ENCODE results near the gene SAMD14.
A peak's percentile ranks its signal among the peaks of the same experiment; 100 is the strongest.

The SAMD14 gene

GRCh38 chr17:50097926-50098325 lies 32.0 kb downstream of the SAMD14 start:
- TF ChIP-seq, protein P1, sequence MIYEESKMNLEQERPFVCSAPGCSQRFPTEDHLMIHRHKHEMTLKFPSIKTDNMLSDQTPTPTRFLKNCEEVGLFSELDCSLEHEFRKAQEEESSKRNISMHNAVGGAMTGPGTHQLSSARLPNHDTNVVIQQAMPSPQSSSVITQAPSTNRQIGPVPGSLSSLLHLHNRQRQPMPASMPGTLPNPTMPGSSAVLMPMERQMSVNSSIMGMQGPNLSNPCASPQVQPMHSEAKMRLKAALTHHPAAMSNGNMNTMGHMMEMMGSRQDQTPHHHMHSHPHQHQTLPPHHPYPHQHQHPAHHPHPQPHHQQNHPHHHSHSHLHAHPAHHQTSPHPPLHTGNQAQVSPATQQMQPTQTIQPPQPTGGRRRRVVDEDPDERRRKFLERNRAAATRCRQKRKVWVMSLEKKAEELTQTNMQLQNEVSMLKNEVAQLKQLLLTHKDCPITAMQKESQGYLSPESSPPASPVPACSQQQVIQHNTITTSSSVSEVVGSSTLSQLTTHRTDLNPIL (CRISPR knock-in tag; IDR thresholded peaks at IDR 0.05; ENCODE audit: low read depth), result no peak
- TF ChIP-seq OSR1 (CRISPR knock-in tag; IDR thresholded peaks at IDR 0.05) (no peak), SNAI2 (CRISPR knock-in tag; IDR thresholded peaks at IDR 0.05) (no peak), BACH2 (CRISPR knock-in tag; IDR thresholded peaks at IDR 0.05; ENCODE audit: borderline replicate concordance) (no peak), ZNF70 (CRISPR knock-in tag; IDR thresholded peaks at IDR 0.05) (no peak)
- TF ChIP-seq, protein P2, sequence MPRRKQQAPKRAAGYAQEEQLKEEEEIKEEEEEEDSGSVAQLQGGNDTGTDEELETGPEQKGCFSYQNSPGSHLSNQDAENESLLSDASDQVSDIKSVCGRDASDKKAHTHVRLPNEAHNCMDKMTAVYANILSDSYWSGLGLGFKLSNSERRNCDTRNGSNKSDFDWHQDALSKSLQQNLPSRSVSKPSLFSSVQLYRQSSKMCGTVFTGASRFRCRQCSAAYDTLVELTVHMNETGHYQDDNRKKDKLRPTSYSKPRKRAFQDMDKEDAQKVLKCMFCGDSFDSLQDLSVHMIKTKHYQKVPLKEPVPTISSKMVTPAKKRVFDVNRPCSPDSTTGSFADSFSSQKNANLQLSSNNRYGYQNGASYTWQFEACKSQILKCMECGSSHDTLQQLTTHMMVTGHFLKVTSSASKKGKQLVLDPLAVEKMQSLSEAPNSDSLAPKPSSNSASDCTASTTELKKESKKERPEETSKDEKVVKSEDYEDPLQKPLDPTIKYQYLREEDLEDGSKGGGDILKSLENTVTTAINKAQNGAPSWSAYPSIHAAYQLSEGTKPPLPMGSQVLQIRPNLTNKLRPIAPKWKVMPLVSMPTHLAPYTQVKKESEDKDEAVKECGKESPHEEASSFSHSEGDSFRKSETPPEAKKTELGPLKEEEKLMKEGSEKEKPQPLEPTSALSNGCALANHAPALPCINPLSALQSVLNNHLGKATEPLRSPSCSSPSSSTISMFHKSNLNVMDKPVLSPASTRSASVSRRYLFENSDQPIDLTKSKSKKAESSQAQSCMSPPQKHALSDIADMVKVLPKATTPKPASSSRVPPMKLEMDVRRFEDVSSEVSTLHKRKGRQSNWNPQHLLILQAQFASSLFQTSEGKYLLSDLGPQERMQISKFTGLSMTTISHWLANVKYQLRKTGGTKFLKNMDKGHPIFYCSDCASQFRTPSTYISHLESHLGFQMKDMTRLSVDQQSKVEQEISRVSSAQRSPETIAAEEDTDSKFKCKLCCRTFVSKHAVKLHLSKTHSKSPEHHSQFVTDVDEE (CRISPR knock-in tag; IDR thresholded peaks at IDR 0.05), result no peak
- no peak for ATAC-seq

DNA sequence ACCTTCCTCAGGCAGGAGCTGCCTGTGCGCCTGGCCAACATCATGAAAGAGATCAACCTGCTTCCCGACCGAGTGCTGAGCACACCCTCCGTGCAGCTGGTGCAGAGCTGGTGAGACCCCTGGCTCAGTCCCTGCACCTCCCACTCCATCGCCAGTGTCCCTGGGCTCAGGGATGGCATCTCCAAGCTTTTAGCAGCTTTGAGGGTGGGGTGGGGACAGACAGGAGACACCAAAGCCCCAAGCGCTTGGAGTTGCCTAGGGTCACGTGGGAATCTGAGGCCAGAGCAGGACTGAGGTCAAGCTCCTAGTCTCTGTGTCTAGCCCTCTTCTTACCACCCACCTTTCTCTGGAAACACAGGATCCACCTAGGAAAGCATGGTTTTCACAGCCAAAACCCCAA lies 32.5 kb downstream of the SAMD14 start:
- TF ChIP-seq OSR1 (CRISPR knock-in tag; IDR thresholded peaks at IDR 0.05) (no peak), PPARA (CRISPR knock-in tag; IDR thresholded peaks at IDR 0.05; ENCODE audit: borderline replicate concordance) (no peak)
- ATAC-seq, result no peak

DNA sequence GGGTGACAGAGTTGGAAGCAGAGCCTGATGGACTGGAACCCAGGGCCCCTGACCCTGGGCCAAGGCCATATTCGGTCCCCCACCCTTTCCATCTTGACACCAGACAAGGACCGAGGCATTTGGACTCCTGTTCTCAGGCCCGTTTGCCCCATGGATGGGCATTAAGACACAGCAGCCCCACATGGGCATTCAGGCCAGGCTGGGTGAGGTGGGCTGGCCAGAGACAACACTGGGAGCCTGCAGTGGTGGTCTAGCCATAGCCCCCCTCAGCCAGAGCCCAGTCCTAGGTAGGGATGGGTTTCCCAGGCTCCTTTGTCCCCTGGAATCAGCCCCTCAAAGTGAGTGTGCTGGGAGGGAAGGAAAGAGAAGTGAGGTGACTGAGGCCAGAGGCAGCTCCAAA lies 33.2 kb downstream of the SAMD14 start:
- ATAC-seq, result no peak
- TF ChIP-seq ARNTL (CRISPR knock-in tag; IDR thresholded peaks at IDR 0.05; ENCODE audit: borderline replicate concordance, low read depth), result no peak

- no peak for ATAC-seq
- TF ChIP-seq, protein P1 (CRISPR knock-in tag; IDR thresholded peaks at IDR 0.05; ENCODE audit: low read depth), result no peak
- TF ChIP-seq PATZ1 (CRISPR knock-in tag; IDR thresholded peaks at IDR 0.05; ENCODE audit: borderline replicate concordance) (no peak), SNAI2 (CRISPR knock-in tag; IDR thresholded peaks at IDR 0.05) (no peak), TCF4 (CRISPR knock-in tag; IDR thresholded peaks at IDR 0.05; ENCODE audit: borderline replicate concordance) (no peak), GLIS3 (CRISPR knock-in tag; IDR thresholded peaks at IDR 0.05) (no peak), CSDC2 (CRISPR knock-in tag; IDR thresholded peaks at IDR 0.05) (no peak), ZNF70 (CRISPR knock-in tag; IDR thresholded peaks at IDR 0.05) (no peak), ESRRG (CRISPR knock-in tag; IDR thresholded peaks at IDR 0.05) (no peak), ZC3H10 (CRISPR knock-in tag; IDR thresholded peaks at IDR 0.05) (no peak), ISL1 (CRISPR knock-in tag; IDR thresholded peaks at IDR 0.05) (no peak)
These were observed 33.9 kb downstream of the SAMD14 start for GRCh38 chr17:50096092-50096491.

- 0 out of 3 replicates have a peak, but pooled peaks have one; percentile 0 for ATAC-seq
These were observed 34.3 kb downstream of the SAMD14 start for GRCh38 chr17:50095626-50096037.

More at GRCh38 chr17:50095626-50096037, 34.3 kb downstream of the SAMD14 start:
- TF ChIP-seq ZNF8 (CRISPR knock-in tag; IDR thresholded peaks at IDR 0.05) (no peak), OSR1 (CRISPR knock-in tag; IDR thresholded peaks at IDR 0.05) (no peak), ISL1 (CRISPR knock-in tag; IDR thresholded peaks at IDR 0.05) (no peak), ZFP3 (CRISPR knock-in tag; IDR thresholded peaks at IDR 0.05) (no peak), ESRRG (CRISPR knock-in tag; IDR thresholded peaks at IDR 0.05) (no peak), ARNTL (CRISPR knock-in tag; IDR thresholded peaks at IDR 0.05; ENCODE audit: borderline replicate concordance, low read depth) (no peak)
- TF ChIP-seq, protein P3, sequence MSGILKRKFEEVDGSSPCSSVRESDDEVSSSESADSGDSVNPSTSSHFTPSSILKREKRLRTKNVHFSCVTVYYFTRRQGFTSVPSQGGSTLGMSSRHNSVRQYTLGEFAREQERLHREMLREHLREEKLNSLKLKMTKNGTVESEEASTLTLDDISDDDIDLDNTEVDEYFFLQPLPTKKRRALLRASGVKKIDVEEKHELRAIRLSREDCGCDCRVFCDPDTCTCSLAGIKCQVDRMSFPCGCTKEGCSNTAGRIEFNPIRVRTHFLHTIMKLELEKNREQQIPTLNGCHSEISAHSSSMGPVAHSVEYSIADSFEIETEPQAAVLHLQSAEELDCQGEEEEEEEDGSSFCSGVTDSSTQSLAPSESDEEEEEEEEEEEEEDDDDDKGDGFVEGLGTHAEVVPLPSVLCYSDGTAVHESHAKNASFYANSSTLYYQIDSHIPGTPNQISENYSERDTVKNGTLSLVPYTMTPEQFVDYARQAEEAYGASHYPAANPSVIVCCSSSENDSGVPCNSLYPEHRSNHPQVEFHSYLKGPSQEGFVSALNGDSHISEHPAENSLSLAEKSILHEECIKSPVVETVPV (CRISPR knock-in tag; IDR thresholded peaks at IDR 0.05), result no peak
- TF ChIP-seq, protein P1 (CRISPR knock-in tag; IDR thresholded peaks at IDR 0.05; ENCODE audit: low read depth), result no peak
- TF ChIP-seq, protein P2 (CRISPR knock-in tag; IDR thresholded peaks at IDR 0.05), result no peak
